Ectodermal cell (in vitro differentiated cells): ENCODE results near the gene UPB1. TPM values are rescaled to one million over a fixed set of nuclear protein-coding genes. Genes with fewer than 3 reads are reported as not detected.

Experiments
- H3K27ac ChIP-seq: 2 replicates; pipeline ENCODE4 v1.7.0; 2013; ENCODE audit warnings: mild to moderate bottlenecking, low read depth, low read length; ENCODE audit not compliant: insufficient read depth, poor library complexity, severe bottlenecking
- H3K27me3 ChIP-seq: 2 replicates; pipeline ENCODE4 v1.7.0; 2013; ENCODE audit warnings: mild to moderate bottlenecking, low read length; ENCODE audit not compliant: insufficient read depth, control insufficient read depth, poor library complexity, severe bottlenecking
- H3K36me3 ChIP-seq: one replicate; pipeline ENCODE4 v1.7.0; 2013; ENCODE audit warnings: low read length; ENCODE audit not compliant: control insufficient read depth, insufficient read depth
- H3K4me1 ChIP-seq: one replicate; pipeline ENCODE4 v1.7.0; 2013; ENCODE audit warnings: low read length; ENCODE audit not compliant: control insufficient read depth, insufficient read depth
- H3K4me3 ChIP-seq: 2 replicates; pipeline ENCODE4 v1.7.0; 2013; ENCODE audit warnings: low read depth, low read length, control low read depth; ENCODE audit not compliant: insufficient read depth
- H3K9me3 ChIP-seq: 2 replicates; pipeline ENCODE4 v1.7.0; 2013; ENCODE audit warnings: mild to moderate bottlenecking, low read length, moderate library complexity; ENCODE audit not compliant: control insufficient read depth
- WGBS, 2 experiments: methylation state at CpG; one replicate each; pipeline ENCODE4 v1.1.7; 2013; ENCODE audit warnings: missing lambda C conversion rate in 2 of 2; 5-methylcytosine and 5-hydroxymethylcytosine counted together
- polyA plus RNA-seq, 4 experiments: library from polyadenylated mRNA; stranded (reverse); fragments of 50-300 nt; gene quantifications; one replicate each; pipeline ENCODE4 v1.2.3, GENCODE V29; 2013

Gene UPB1
- not detected for polyA plus RNA-seq (2013, experiment 1 of 4)
- 0.07 TPM for polyA plus RNA-seq (2013, experiment 2 of 4)
- polyA plus RNA-seq (2013, experiment 3 of 4) = not detected
- polyA plus RNA-seq (2013, experiment 4 of 4) = not detected

DNA sequence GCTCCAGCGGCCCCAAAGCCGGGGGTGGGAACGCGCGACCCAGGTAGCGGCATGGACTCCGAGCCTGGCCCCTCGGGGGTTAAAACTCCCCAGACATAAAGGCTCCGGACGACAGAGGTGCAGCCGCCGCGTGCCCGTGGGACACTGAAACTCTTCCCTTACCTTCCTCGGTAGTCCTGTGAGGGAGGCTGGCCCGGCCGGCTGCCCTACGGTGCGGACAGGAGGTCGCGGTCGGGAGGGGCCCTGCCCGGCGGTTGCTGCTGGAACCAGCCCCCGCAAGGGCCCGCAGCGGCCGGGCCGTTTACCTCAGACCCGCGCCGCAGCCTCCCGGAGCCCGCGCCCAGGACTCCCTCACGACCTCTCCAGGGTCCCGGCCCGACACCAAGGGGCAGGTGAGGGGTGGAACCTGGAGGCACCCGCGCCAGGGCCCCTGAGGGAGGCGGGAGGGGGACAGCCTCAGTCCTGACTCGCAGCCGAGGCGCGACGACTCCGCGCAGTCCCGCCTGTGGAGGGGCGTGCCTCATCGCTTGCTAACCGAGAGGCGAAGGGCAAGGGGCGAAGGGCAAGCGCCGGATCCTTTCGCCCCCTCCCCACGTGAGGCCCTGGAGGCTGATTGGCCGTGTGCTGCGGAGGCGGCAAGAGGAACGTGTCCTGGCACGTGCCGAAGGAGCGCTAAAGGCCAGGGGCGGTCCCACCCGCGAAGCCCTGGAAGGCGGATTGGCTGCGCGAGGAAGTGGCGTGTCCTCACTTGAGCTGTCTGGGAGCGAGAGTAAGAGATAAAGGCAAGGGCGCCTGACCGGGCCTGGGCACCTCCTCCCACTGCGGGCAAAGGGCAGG lies at the start of gene UPB1:
TSS of gene UPB1 (plus strand) at position 805 of the 837 bp plus-strand sequence. CDS start 72 bp downstream, outside the sequence.
- peak within 1 kb of the TSS; percentile 5 for H3K4me3 ChIP-seq
- H3K9me3 ChIP-seq = no peaks in the 10 kb centered on the region
- H3K4me1 ChIP-seq = peaks cover 12% of the 10 kb centered on the region
- H3K36me3 ChIP-seq = no peaks in the 10 kb centered on the region
- WGBS, 2 experiments = 32 to 33% methylated on average over 76 of the region's 76 CpGs
- peaks cover 86% of the 10 kb centered on the region for H3K27me3 ChIP-seq
- no peak within 1 kb of the TSS for H3K27ac ChIP-seq

- H3K27ac ChIP-seq = peak overlapping the region; percentile 57
- H3K27me3 ChIP-seq = no peaks in the 10 kb centered on the region
- WGBS, 2 experiments = 59 to 60% methylated on average over 11 of the region's 11 CpGs
- no peak overlapping the region for H3K4me3 ChIP-seq
- H3K36me3 ChIP-seq = no peaks in the 10 kb centered on the region
- H3K9me3 ChIP-seq = no peaks in the 10 kb centered on the region
- H3K4me1 ChIP-seq = peaks cover 28% of the 10 kb centered on the region
Measured at GRCh38 chr22:24445481-24446259, 49.5 kb upstream of the UPB1 start.

GRCh38 chr22:24446260-24446611 lies 48.9 kb upstream of the UPB1 start:
- H3K36me3 ChIP-seq = no peaks in the 10 kb centered on the region
- no peaks in the 10 kb centered on the region for H3K9me3 ChIP-seq
- no peaks in the 10 kb centered on the region for H3K27me3 ChIP-seq
- no peak overlapping the region for H3K4me3 ChIP-seq
- H3K27ac ChIP-seq = no peak overlapping the region
- H3K4me1 ChIP-seq = peaks cover 30% of the 10 kb centered on the region
- WGBS, 2 experiments = 78 to 92% methylated on average over 3 of the region's 3 CpGs

- Histone ChIP-seq H3K9me3 (no peaks in the 10 kb centered on the region), H3K4me3 (no peak overlapping the region), H3K36me3 (no peaks in the 10 kb centered on the region), H3K27ac (no peak overlapping the region), H3K4me1 (peaks cover 21% of the 10 kb centered on the region), H3K27me3 (no peaks in the 10 kb centered on the region)
- 49 to 59% methylated on average over 1 of the region's 1 CpG for WGBS, 2 experiments
Measured at GRCh38 chr22:24450610-24451009, 44.5 kb upstream of the UPB1 start.

DNA sequence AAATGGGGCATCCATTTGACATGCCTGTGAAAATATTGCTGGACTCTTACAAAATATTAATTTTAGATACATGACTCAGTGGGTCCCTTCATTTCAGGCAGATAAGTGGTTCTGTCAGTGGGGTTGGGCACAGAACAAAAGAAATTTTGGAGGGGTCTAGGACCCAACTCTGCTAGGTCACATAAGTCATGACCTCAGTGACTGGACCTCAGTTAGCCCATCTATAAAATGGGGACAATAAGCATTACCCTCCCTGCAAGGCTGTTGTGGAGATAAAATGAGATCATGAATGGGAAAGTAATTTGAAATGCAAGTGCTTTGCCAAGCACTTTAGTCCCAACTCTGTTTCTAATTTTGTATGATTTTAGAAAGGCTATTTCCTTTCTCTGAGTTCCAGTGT lies 44.0 kb upstream of the UPB1 start:
- no peaks in the 10 kb centered on the region for H3K9me3 ChIP-seq
- H3K27me3 ChIP-seq = no peaks in the 10 kb centered on the region
- no peak overlapping the region for H3K4me3 ChIP-seq
- H3K27ac ChIP-seq = no peak overlapping the region
- peaks cover 16% of the 10 kb centered on the region for H3K4me1 ChIP-seq
- H3K36me3 ChIP-seq = no peaks in the 10 kb centered on the region

DNA sequence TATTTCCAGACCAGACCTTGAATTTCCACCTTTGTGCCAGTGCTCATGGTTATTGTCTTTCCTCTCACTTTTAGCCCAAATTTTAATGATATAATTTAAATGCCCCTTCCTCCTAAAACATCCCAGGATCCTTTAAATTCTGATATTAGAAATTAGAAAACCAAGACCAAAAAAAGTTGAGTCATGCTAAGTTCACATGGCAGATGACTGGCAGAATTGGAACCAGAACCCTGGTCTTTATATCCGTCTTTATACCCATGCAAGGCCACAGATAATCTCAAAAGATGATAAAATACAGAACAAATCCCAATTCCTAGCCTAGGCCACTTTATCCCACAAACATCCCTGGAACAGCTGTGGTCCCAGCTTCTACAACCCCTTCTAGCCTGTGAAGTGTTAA lies 41.3 kb upstream of the UPB1 start:
- 87 to 97% methylated on average over 1 of the region's 1 CpG for WGBS, 2 experiments
- H3K27ac ChIP-seq = no peak overlapping the region
- H3K27me3 ChIP-seq = no peaks in the 10 kb centered on the region
- no peaks in the 10 kb centered on the region for H3K36me3 ChIP-seq
- H3K4me1 ChIP-seq = peaks cover 12% of the 10 kb centered on the region
- H3K9me3 ChIP-seq = no peaks in the 10 kb centered on the region
- no peak overlapping the region for H3K4me3 ChIP-seq

GRCh38 chr22:24455039-24455438 lies 40.1 kb upstream of the UPB1 start:
- 81 to 82% methylated on average over 4 of the region's 4 CpGs for WGBS, 2 experiments
- Histone ChIP-seq H3K27me3 (no peaks in the 10 kb centered on the region), H3K9me3 (no peaks in the 10 kb centered on the region), H3K27ac (no peak overlapping the region), H3K4me3 (no peak overlapping the region), H3K36me3 (no peaks in the 10 kb centered on the region), H3K4me1 (peaks cover 9% of the 10 kb centered on the region)

GRCh38 chr22:24455751-24456426 lies 39.2 kb upstream of the UPB1 start:
- no peak overlapping the region for H3K4me3 ChIP-seq
- peaks cover 6% of the 10 kb centered on the region for H3K4me1 ChIP-seq
- no peaks in the 10 kb centered on the region for H3K9me3 ChIP-seq
- no peaks in the 10 kb centered on the region for H3K27me3 ChIP-seq
- WGBS, 2 experiments = 88 to 91% methylated on average over 9 of the region's 9 CpGs
- H3K36me3 ChIP-seq = no peaks in the 10 kb centered on the region
- no peak overlapping the region for H3K27ac ChIP-seq

- Histone ChIP-seq H3K9me3 (no peaks in the 10 kb centered on the region), H3K27ac (no peak overlapping the region), H3K36me3 (no peaks in the 10 kb centered on the region), H3K4me3 (no peak overlapping the region), H3K4me1 (peaks cover 6% of the 10 kb centered on the region), H3K27me3 (no peaks in the 10 kb centered on the region)
- WGBS, 2 experiments = 92 to 94% methylated on average over 3 of the region's 3 CpGs
Measured at GRCh38 chr22:24457894-24458420, 37.2 kb upstream of the UPB1 start.
